Ishikawa (cell line): ENCODE results near the gene SCOC.

ENCODE experiments used
- EGR1 ChIP-seq: IDR thresholded peaks from 2 replicates; pipeline ENCODE4 v1.6.1; 2012
- EP300 ChIP-seq: IDR thresholded peaks from 2 replicates; pipeline ENCODE4 v1.6.1; 2012; ENCODE audit warnings: borderline replicate concordance
- REST ChIP-seq: IDR thresholded peaks from 2 replicates; pipeline ENCODE4 v1.6.1; 2012; ENCODE audit warnings: low read depth, mild to moderate bottlenecking
- TAF1 ChIP-seq: IDR thresholded peaks from 2 replicates; pipeline ENCODE4 v1.6.1; 2012; ENCODE audit warnings: low read depth, mild to moderate bottlenecking
- YY1 ChIP-seq: IDR thresholded peaks from 2 replicates; pipeline ENCODE4 v1.6.1; 2012; ENCODE audit warnings: low read depth

DNA sequence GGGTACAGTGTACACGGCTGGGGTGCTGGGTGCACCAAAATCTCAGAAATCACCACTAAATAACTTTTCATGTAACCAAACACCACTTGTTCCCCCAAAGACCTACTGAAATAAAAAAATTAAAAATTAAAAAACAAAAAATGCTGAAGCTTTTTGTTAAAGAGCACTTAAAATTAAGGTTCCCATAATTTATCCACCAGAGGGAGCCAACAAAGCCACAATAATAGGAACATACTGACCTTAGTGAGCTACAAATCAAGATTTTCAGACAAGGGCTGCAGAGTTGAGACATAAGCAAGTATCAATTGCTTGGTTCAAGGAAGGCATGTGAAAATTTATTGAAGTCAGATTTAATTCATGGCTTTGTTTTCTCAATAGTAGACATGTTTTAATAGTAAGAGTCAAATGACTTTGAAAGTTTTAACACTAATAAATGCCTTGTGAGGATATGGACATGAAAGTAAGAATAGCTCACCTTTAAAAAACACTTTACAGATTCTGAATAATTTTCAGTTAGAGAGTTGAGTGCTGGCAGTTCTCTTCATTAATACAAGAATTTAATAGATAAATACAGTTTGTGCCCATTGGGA is 43.0 kb upstream of the SCOC start:
- TF ChIP-seq YY1 (no peak), TAF1 (no peak), REST (no peak), EGR1 (no peak), EP300 (no peak)
